Tibial artery (tissue), 4 donors: ENCODE data around the gene CELF5.
A peak's percentile ranks its signal among the peaks of the same experiment; 100 is the strongest.
"Not testable (repeated sequence)": the region's sequence is repeated elsewhere in the genome, so short reads cannot be mapped to it uniquely, and the experiment has no call there.

Source experiments
- DNase-seq, 2 donors: peaks; one replicate each; pipeline ENCODE4 v3.0.0-alpha.2; 2019
- H3K27ac ChIP-seq, 2 donors: fragments of 200-600 bp; sonication (generic) in 1 of 2; 1 replicate in 1 of 2; 2 replicates in 1 of 2; pipeline ENCODE4 v1.5.1; 2018 to 2019; ENCODE audit warnings: mild to moderate bottlenecking in 1 of 2
- H3K27me3 ChIP-seq, 2 donors: fragments of 200-600 bp; sonication (generic) in 1 of 2; one replicate each; pipeline versions ENCODE4 v1.5.1 to v1.6.0; 2016 to 2019
- H3K36me3 ChIP-seq, 3 donors: fragments of 200-600 bp; sonication (generic) in 2 of 3; one replicate each; pipeline ENCODE4 v1.5.1; 2016 to 2019; ENCODE audit warnings: mild to moderate bottlenecking in 2 of 3
- H3K4me1 ChIP-seq, 4 donors: fragments of 200-600 bp; sonication (generic) in 2 of 4; 1 replicate in 3 of 4; 2 replicates in 1 of 4; pipeline ENCODE4 v1.5.1; 2016 to 2019
- H3K4me3 ChIP-seq, 2 donors: fragments of 200-600 bp; sonication (generic) in 1 of 2; 1 replicate in 1 of 2; 2 replicates in 1 of 2; pipeline ENCODE4 v1.5.1; 2018 to 2019; ENCODE audit warnings: mild to moderate bottlenecking in 2 of 2
- H3K9me3 ChIP-seq, 3 donors: fragments of 200-600 bp; sonication (generic) in 1 of 3; one replicate each; pipeline ENCODE4 v1.5.1; 2016 to 2019
- CTCF ChIP-seq, 2 experiments: fragments of 200-600 bp in 1 of 2; fragments of 450-650 bp in 1 of 2; IDR thresholded peaks; one replicate each; pipeline ENCODE4 v1.5.1; 2017 to 2019; ENCODE audit warnings: antibody characterized with exemption in 2 of 2, mild to moderate bottlenecking in 1 of 2, moderate library complexity in 1 of 2
- intact Hi-C: fragments of 100-400 bp; cut with DNase I; formaldehyde crosslinking; loops from one replicate; pipeline ENCODE4 v1.15.0; 2023; ENCODE audit warnings: low total_unique reads

Gene CELF5

GRCh38 chr19:3323658-3324057, 99.2 kb downstream of the CELF5 start:
- no peak for TF ChIP-seq CTCF (IDR thresholded peaks at IDR 0.05)
- DNase-seq: no peak
- Histone ChIP-seq H3K36me3 (no peaks in the 10 kb centered on the region), H3K4me3 (no peak overlapping the region), H3K4me1 (no peaks in the 10 kb centered on the region), H3K27me3 (peaks cover 0 to 34% of the 10 kb centered on the region in 2 donors), H3K27ac (no peak overlapping the region), H3K9me3 (no peaks in the 10 kb centered on the region)
- intact Hi-C loops: loop anchor here (2.0 kb wide), 1 partner anchor 153 kb away; no protein-coding TSS in a partner anchor

GRCh38 chr19:3324405-3324856, 100.0 kb downstream of the CELF5 start:
- H3K4me3 ChIP-seq: no peak overlapping the region
- TF ChIP-seq CTCF (IDR thresholded peaks at IDR 0.05): peak; percentile 57 to 67
- H3K27ac ChIP-seq: no peak overlapping the region
- intact Hi-C loops: no loop called here
- no peaks in the 10 kb centered on the region for H3K4me1 ChIP-seq
- H3K9me3 ChIP-seq: no peaks in the 10 kb centered on the region
- no peaks in the 10 kb centered on the region for H3K36me3 ChIP-seq
- peaks cover 0 to 26% of the 10 kb centered on the region in 2 donors for H3K27me3 ChIP-seq
- peak in 1 of 2 donors; percentile 47 for DNase-seq

GRCh38 chr19:3325451-3325850, 101.0 kb downstream of the CELF5 start:
- Histone ChIP-seq H3K9me3 (no peaks in the 10 kb centered on the region), H3K27ac (no peak overlapping the region), H3K4me1 (no peaks in the 10 kb centered on the region), H3K36me3 (no peaks in the 10 kb centered on the region), H3K4me3 (no peak overlapping the region), H3K27me3 (peaks cover 0 to 16% of the 10 kb centered on the region in 2 donors)
- no peak for TF ChIP-seq CTCF (IDR thresholded peaks at IDR 0.05)
- DNase-seq: no peak
- intact Hi-C loops: loop anchor here (5.0 kb wide), 1 partner anchor 102 kb away; no protein-coding TSS in a partner anchor

GRCh38 chr19:3328743-3329142, 104.3 kb downstream of the CELF5 start:
- no peak for DNase-seq
- Histone ChIP-seq H3K4me3 (no peak overlapping the region), H3K4me1 (peaks cover 0 to 10% (median 5%) of the 10 kb centered on the region in 4 donors), H3K27ac (no peak overlapping the region), H3K9me3 (no peaks in the 10 kb centered on the region), H3K27me3 (no peaks in the 10 kb centered on the region), H3K36me3 (no peaks in the 10 kb centered on the region)
- intact Hi-C loops: loop anchor here (2.0 to 5.0 kb wide), 2 partner anchors 99 to 142 kb away; no protein-coding TSS in a partner anchor
- TF ChIP-seq CTCF (IDR thresholded peaks at IDR 0.05): no peak

GRCh38 chr19:3330047-3330446, 105.6 kb downstream of the CELF5 start:
- TF ChIP-seq CTCF (IDR thresholded peaks at IDR 0.05): no peak
- DNase-seq: no peak
- peaks cover 0 to 22% (median 11%) of the 10 kb centered on the region in 4 donors for H3K4me1 ChIP-seq
- H3K27ac ChIP-seq: no peak overlapping the region
- H3K36me3 ChIP-seq: no peaks in the 10 kb centered on the region
- no peak overlapping the region for H3K4me3 ChIP-seq
- no peaks in the 10 kb centered on the region for H3K27me3 ChIP-seq
- no peaks in the 10 kb centered on the region for H3K9me3 ChIP-seq
- intact Hi-C loops: no loop called here

- H3K36me3 ChIP-seq, H3K27me3 ChIP-seq, intact Hi-C loops, H3K4me3 ChIP-seq, H3K27ac ChIP-seq, DNase-seq, H3K9me3 ChIP-seq: not testable (repeated sequence)
- peaks cover 0 to 42% (median 32%) of the 10 kb centered on the region in 4 donors for H3K4me1 ChIP-seq
Measured at GRCh38 chr19:3332232-3332631, 107.8 kb downstream of the CELF5 start.
